ENCODE measurements around the gene POU3F3.

DNA sequence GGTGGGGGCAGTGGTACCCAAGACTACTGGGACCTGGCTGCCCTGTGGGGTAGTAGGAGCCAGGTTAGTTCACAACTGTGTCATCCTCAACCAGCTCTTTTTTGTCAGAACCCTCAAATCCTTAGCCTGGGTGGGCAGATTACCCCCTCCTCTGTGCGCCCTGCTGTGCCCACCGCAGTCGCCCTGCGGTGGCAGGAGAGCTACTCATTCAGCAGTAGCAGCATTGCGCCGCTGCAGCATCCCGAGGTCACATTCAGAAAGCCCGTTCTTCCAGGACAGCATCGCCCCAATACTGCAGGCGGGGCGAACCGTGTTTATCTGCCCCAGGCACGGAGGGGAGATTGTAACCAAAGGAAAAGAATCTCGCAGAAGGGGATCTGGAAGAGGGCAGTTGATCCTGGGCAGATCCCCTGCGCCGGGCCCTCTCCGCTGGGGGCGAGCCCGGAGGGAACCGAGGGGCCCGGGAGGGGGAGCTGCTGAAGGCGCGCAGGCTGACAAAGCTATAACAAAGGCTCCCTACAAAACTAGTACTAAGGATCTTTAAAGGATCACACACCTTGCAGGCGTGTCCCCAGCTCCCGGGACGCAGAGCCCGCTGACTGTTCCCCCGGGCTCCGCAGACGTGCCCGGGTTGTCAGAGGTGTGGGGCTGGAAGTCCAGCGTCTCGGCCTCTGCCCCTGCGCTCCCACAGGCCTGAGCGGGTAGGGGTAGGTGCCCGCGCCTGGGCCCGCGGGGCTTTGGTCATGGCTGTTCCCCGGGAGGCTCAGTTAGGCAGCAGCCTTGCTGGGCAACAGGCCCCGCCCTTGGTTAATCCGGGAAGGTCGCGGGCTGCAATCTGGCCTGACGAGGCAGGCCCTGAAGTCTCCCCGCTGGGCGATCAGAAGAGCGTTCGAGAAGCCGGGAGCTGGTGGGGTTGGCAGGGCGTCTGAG lies 13.2 kb downstream of the POU3F3 start:
- TF ChIP-seq CTCF (IDR thresholded peaks at IDR 0.05) (no peak), POLR2A (IDR thresholded peaks at IDR 0.05) (no peak)
